Measurements from ENCODE around the gene MAP3K7. TPM values are rescaled to one million over a fixed set of nuclear protein-coding genes. Genes with fewer than 3 reads are reported as not detected.

The MAP3K7 gene
- total RNA-seq, 5 donors from 2014 or later (not counting 1 experiment from before 2014, with no cell fraction given) = 21.1 to 25.6 (median 24.2) TPM

DNA sequence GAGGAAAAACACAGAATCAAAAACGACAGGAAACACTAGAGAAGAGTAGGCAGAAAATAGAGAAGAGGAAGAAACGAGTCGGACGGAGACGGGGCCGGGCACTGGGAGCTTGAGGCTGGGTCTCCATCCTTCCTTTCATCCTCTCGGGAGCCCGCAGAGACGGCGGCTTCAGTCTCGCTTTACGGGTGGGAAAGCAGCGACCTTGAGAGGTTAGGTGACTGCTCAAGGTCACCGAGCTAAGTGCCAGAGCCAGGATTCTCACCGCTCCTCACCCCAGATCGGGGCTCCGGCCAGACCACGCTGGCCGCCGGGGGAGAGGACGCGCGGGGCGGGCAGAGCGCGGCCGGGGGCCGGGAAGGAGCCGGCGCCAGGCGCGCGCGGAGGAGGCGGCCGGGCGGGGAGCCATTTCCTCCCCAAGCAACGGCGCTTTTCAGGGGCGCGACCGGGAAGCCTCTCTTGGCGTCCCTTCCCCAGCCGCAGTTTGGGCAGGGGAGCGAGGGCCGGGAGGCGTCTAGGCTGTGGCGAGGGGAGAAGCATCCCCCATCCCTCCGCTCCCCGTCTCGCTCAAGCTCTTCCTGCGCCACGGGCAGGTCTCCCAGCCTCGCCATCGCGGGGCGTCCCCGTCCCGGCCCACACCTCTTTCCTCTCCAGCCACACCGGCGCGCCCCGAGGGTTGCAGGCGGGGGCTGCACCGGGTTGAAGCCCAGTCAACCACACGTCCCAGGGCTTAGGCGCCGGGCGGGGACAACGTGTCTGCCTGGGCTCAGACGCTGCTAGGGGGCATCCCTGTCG lies 24.1 kb upstream of the MAP3K7 start:
- H3K27me3 Mint-ChIP-seq = peaks cover 49 to 67% of the 10 kb centered on the region in 2 donors
- no peaks in the 10 kb centered on the region for H3K36me3 ChIP-seq (ENCODE audit: control insufficient read depth in 2 of 2, extremely low read depth in 1 of 2, insufficient read depth in 1 of 2, low read length in 1 of 2)
- peaks cover 2 to 27% of the 10 kb centered on the region in 2 experiments for H3K27me3 ChIP-seq (replicated peaks in 1 of 2; ENCODE audit: control insufficient read depth in 2 of 2, extremely low read depth in 1 of 2, insufficient read depth in 2 of 2, low read length in 1 of 2)
- ChIA-PET CTCF (interaction anchor here in 1 of 2 donors (0.6 kb wide), 1 partner anchor 58 kb away, joined by 4 read pairs; no protein-coding TSS in a partner anchor), POLR2A (interaction anchor here in 1 of 2 donors (0.6 to 0.7 kb wide), 2 partner anchors 9 to 72 kb away, joined by 3 read pairs; no protein-coding TSS in a partner anchor)
- H3K9me3 ChIP-seq = no peaks in the 10 kb centered on the region
- WGBS (ENCODE audit: insufficient coverage) = under 1% methylated on average over 42 of the region's 72 CpGs
- DNase-seq (peak in 14 of 35 experiments; percentile 0 to 28 (median 8)), ATAC-seq (replicated peaks in 1 of 4) (peak; percentile 43 to 79 (median 74))
- peaks cover 9 to 18% (median 11%) of the 10 kb centered on the region in 3 donors for H3K4me1 Mint-ChIP-seq
- peak overlapping the region; percentile 47 to 75 for H3K4me3 ChIP-seq (ENCODE audit: control insufficient read depth in 1 of 2, extremely low read depth in 1 of 2, low read length in 1 of 2)
- peak overlapping the region; percentile 80 to 94 (median 82) for H3K4me3 Mint-ChIP-seq
- H3K27ac ChIP-seq (ENCODE audit: low read length) = no peak overlapping the region
- H3K36me3 Mint-ChIP-seq = no peaks in the 10 kb centered on the region
- no peaks in the 10 kb centered on the region for H3K9me3 Mint-ChIP-seq
- H3K27ac Mint-ChIP-seq = peak overlapping the region in 1 of 2 donors; percentile 25
- H3K4me1 ChIP-seq (ENCODE audit: control insufficient read depth in 1 of 2, extremely low read depth in 1 of 2, insufficient read depth in 2 of 2, low read length in 2 of 2) = peaks cover 2 to 17% of the 10 kb centered on the region in 2 experiments

DNA sequence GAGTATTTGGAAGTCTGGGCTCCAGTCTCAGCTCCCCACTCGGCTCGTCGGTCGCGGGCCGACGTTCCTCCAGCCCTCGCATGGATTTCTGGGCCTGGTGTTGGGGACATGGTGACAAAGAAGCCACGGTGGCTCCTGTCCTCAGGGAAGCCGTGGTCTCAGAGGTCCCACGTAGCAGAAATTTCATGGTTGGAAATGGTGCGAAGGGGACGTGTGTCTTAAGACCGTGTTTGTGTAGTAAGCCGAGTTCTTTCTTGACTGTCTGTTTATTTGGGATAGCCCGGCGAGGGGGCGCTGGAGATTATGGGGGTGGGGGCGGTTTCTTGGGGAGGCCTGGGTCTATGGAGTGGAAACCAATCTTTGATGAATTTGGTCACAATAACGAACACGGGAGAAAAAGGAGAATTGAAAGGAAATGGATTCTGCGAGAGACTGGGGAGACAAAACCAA lies 23.5 kb upstream of the MAP3K7 start:
- Mint-ChIP-seq H3K27ac (peak overlapping the region in 1 of 2 donors; percentile 25), H3K27me3 (peaks cover 46 to 61% of the 10 kb centered on the region in 2 donors), H3K4me3 (peak overlapping the region; percentile 74 to 94 (median 80)), H3K36me3 (no peaks in the 10 kb centered on the region), H3K4me1 (peaks cover 9 to 18% (median 11%) of the 10 kb centered on the region in 3 donors), H3K9me3 (no peaks in the 10 kb centered on the region)
- no peak overlapping the region for H3K27ac ChIP-seq (ENCODE audit: low read length)
- ATAC-seq (replicated peaks in 1 of 4) (no peak), DNase-seq (no peak)
- no peaks in the 10 kb centered on the region for H3K36me3 ChIP-seq (ENCODE audit: control insufficient read depth in 2 of 2, extremely low read depth in 1 of 2, insufficient read depth in 1 of 2, low read length in 1 of 2)
- peak overlapping the region; percentile 47 to 75 for H3K4me3 ChIP-seq (ENCODE audit: control insufficient read depth in 1 of 2, extremely low read depth in 1 of 2, low read length in 1 of 2)
- WGBS (ENCODE audit: insufficient coverage) = 17% methylated on average over 13 of the region's 22 CpGs
- H3K27me3 ChIP-seq (replicated peaks in 1 of 2; ENCODE audit: control insufficient read depth in 2 of 2, extremely low read depth in 1 of 2, insufficient read depth in 2 of 2, low read length in 1 of 2) = peaks cover 2 to 25% of the 10 kb centered on the region in 2 experiments
- peaks cover 2 to 17% of the 10 kb centered on the region in 2 experiments for H3K4me1 ChIP-seq (ENCODE audit: control insufficient read depth in 1 of 2, extremely low read depth in 1 of 2, insufficient read depth in 2 of 2, low read length in 2 of 2)
- POLR2A ChIA-PET = interaction anchor here in 1 of 2 donors (0.6 kb wide), 1 partner anchor 72 kb away, joined by 3 read pairs; no protein-coding TSS in a partner anchor
- no peaks in the 10 kb centered on the region for H3K9me3 ChIP-seq
- CTCF ChIA-PET = interaction anchor here in 1 of 2 donors (0.6 kb wide), 1 partner anchor 59 kb away, joined by 4 read pairs; no protein-coding TSS in a partner anchor

DNA sequence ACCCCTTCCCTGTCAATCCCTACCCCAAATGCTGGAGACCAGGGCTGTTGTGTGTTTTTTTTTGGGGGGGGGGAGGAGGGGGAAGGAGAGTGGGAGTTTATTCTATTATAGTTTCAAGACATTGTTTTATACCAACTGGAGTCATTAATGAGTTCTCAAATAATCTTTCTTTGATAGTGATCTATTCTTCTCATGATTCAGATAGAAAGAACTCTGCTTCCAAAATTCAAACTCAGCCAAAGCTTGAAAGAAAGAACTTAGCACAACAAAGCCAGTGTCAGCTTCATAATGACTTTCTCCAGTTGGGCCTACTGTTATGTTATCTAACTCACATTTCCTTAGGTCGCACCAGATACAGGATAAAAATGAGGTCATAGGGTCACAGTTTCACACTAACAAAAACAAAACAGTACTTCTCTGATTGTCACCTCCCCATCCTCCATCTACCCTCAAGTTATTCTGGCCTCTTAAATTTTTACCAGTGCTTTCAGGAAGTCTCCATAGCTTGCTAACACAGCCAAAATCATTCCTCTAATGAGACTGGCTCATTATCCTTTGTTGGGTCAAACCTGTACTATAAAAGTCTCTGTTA lies 19.0 kb upstream of the MAP3K7 start:
- ATAC-seq (replicated peaks in 1 of 4) (no peak), DNase-seq (no peak)
- H3K27me3 ChIP-seq (replicated peaks in 1 of 2; ENCODE audit: control insufficient read depth in 2 of 2, extremely low read depth in 1 of 2, insufficient read depth in 2 of 2, low read length in 1 of 2) = peaks cover 2 to 15% of the 10 kb centered on the region in 2 experiments
- no peaks in the 10 kb centered on the region for H3K36me3 Mint-ChIP-seq
- H3K36me3 ChIP-seq (ENCODE audit: control insufficient read depth in 2 of 2, extremely low read depth in 1 of 2, insufficient read depth in 1 of 2, low read length in 1 of 2) = no peaks in the 10 kb centered on the region
- H3K4me3 ChIP-seq (ENCODE audit: control insufficient read depth in 1 of 2, extremely low read depth in 1 of 2, low read length in 1 of 2) = no peak overlapping the region
- H3K27ac ChIP-seq (ENCODE audit: low read length) = no peak overlapping the region
- peaks cover 0 to 8% of the 10 kb centered on the region in 2 experiments for H3K4me1 ChIP-seq (ENCODE audit: control insufficient read depth in 1 of 2, extremely low read depth in 1 of 2, insufficient read depth in 2 of 2, low read length in 2 of 2)
- H3K4me1 Mint-ChIP-seq = peaks cover 6 to 10% (median 9%) of the 10 kb centered on the region in 3 donors
- H3K27me3 Mint-ChIP-seq = peaks cover 40 to 45% of the 10 kb centered on the region in 2 donors
- H3K9me3 ChIP-seq = no peaks in the 10 kb centered on the region
- WGBS (ENCODE audit: insufficient coverage) = 18% methylated on average over 1 of the region's 1 CpG
- no peaks in the 10 kb centered on the region for H3K9me3 Mint-ChIP-seq
- no peak overlapping the region for H3K27ac Mint-ChIP-seq
- no peak overlapping the region for H3K4me3 Mint-ChIP-seq
- ChIA-PET POLR2A (no interaction called here), CTCF (no interaction called here)

DNA sequence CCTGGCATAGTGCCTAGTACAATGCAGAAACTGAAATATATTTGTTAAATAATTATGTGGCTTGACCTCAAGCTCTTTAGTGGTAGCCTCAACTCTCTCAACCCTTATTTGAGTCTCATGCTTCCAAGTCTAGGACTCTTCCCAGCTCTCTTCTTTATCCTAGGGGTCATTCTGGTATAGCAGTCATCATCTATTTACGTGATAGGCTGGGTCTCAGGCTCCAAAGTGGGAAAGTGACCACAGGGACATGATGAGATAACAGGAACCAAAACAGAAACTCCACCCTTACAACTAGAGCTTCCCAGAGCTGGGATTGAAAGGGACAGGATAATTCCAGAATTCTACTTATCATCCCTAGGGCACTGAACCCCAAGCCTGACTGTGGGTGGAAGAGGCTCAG lies 17.7 kb upstream of the MAP3K7 start:
- Histone ChIP-seq H3K4me3 (ENCODE audit: control insufficient read depth in 1 of 2, extremely low read depth in 1 of 2, low read length in 1 of 2) (no peak overlapping the region), H3K9me3 (no peaks in the 10 kb centered on the region), H3K36me3 (ENCODE audit: control insufficient read depth in 2 of 2, extremely low read depth in 1 of 2, insufficient read depth in 1 of 2, low read length in 1 of 2) (no peaks in the 10 kb centered on the region), H3K27ac (ENCODE audit: low read length) (no peak overlapping the region), H3K4me1 (ENCODE audit: control insufficient read depth in 1 of 2, extremely low read depth in 1 of 2, insufficient read depth in 2 of 2, low read length in 2 of 2) (no peaks in the 10 kb centered on the region), H3K27me3 (replicated peaks in 1 of 2; ENCODE audit: control insufficient read depth in 2 of 2, extremely low read depth in 1 of 2, insufficient read depth in 2 of 2, low read length in 1 of 2) (peaks cover 2 to 6% of the 10 kb centered on the region in 2 experiments)
- no peaks in the 10 kb centered on the region for H3K4me1 Mint-ChIP-seq
- no peak overlapping the region for H3K27ac Mint-ChIP-seq
- ChIA-PET CTCF (no interaction called here), POLR2A (no interaction called here)
- no peak overlapping the region for H3K4me3 Mint-ChIP-seq
- WGBS (ENCODE audit: insufficient coverage) = no CpG with 5 or more reads among the region's 1 CpG
- no peak for ATAC-seq (replicated peaks in 1 of 4)
- H3K9me3 Mint-ChIP-seq = no peaks in the 10 kb centered on the region
- peaks cover 32 to 33% of the 10 kb centered on the region in 2 donors for H3K27me3 Mint-ChIP-seq
- no peaks in the 10 kb centered on the region for H3K36me3 Mint-ChIP-seq
- DNase-seq = no peak

DNA sequence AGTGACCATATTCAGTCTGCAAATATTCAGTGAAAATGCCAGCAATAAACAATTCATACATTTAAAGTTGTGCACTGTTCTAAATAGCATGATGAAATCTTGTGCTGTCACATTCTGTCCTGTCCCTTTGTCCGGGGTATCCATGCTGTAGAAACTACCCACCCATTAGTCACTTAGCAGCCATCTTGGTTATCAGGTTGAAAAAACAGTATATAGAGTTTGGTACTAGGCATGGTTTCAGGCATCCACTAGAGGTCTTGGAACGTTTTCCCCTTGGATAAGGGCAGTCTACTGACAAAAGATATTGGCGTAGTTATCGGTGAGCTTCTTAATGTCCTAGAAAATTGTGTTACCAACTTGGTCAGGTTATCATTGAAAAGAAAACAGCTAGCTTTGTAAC lies 12.3 kb upstream of the MAP3K7 start:
- CTCF ChIA-PET = no interaction called here

More for the DNA sequence above, 12.3 kb upstream of the MAP3K7 start:
- Mint-ChIP-seq H3K4me3 (no peak overlapping the region), H3K4me1 (no peaks in the 10 kb centered on the region), H3K27me3 (peaks cover 38 to 46% of the 10 kb centered on the region in 2 donors), H3K9me3 (no peaks in the 10 kb centered on the region), H3K36me3 (no peaks in the 10 kb centered on the region), H3K27ac (no peak overlapping the region)
- Histone ChIP-seq H3K27me3 (replicated peaks in 1 of 2; ENCODE audit: control insufficient read depth in 2 of 2, extremely low read depth in 1 of 2, insufficient read depth in 2 of 2, low read length in 1 of 2) (peaks cover 6 to 7% of the 10 kb centered on the region in 2 experiments), H3K27ac (ENCODE audit: low read length) (no peak overlapping the region), H3K36me3 (ENCODE audit: control insufficient read depth in 2 of 2, extremely low read depth in 1 of 2, insufficient read depth in 1 of 2, low read length in 1 of 2) (no peaks in the 10 kb centered on the region), H3K4me1 (ENCODE audit: control insufficient read depth in 1 of 2, extremely low read depth in 1 of 2, insufficient read depth in 2 of 2, low read length in 2 of 2) (no peaks in the 10 kb centered on the region), H3K4me3 (ENCODE audit: control insufficient read depth in 1 of 2, extremely low read depth in 1 of 2, low read length in 1 of 2) (no peak overlapping the region), H3K9me3 (no peaks in the 10 kb centered on the region)
- DNase-seq (no peak), ATAC-seq (replicated peaks in 1 of 4) (no peak)
- 43% methylated on average over 1 of the region's 4 CpGs for WGBS (ENCODE audit: insufficient coverage)
- POLR2A ChIA-PET = interaction anchor here in 1 of 2 donors (1.1 kb wide), 1 partner anchor 12 kb away, joined by 5 read pairs; no protein-coding TSS in a partner anchor
